Brain microvascular endothelial cell (primary cell): Measurements from ENCODE around the gene CAMK2A.
A peak's percentile ranks its signal among the peaks of the same experiment; 100 is the strongest.

Experiments used
- DNase-seq: peaks from one replicate; pipeline ENCODE4 v3.0.0-alpha.2; 2020
- H3K27ac ChIP-seq: fragments of 250-450 bp; sonication (Bioruptor Pico); 2 replicates; pipeline ENCODE4 v1.5.1; 2020; ENCODE audit warnings: mild to moderate bottlenecking, moderate library complexity
- H3K27me3 ChIP-seq: fragments of 250-450 bp; sonication (Bioruptor Pico); replicated peaks from 2 replicates; pipeline ENCODE4 v1.5.1; 2020; ENCODE audit warnings: mild to moderate bottlenecking
- H3K36me3 ChIP-seq: fragments of 250-450 bp; sonication (Bioruptor Pico); replicated peaks from 2 replicates; pipeline ENCODE4 v1.5.1; 2020; ENCODE audit warnings: mild to moderate bottlenecking
- H3K4me3 ChIP-seq: 2 replicates; pipeline ENCODE4 v1.5.1; 2011; ENCODE audit warnings: low read depth, mild to moderate bottlenecking, control low read depth, low read length, moderate library complexity
- in situ Hi-C: cut with HindIII; loops from 2 replicates; pipeline ENCODE4 v1.10.0; 2017; ENCODE audit warnings: low sequenced_read_pairs, low pct_ligation_motif_present
- TF ChIP-seq, protein P1 (sequence below): IDR thresholded peaks from 2 replicates; pipeline ENCODE4 v1.5.1; 2011; ENCODE audit warnings: low read depth, mild to moderate bottlenecking, moderate library complexity, low read length, control low read depth, inconsistent platforms; ENCODE audit errors: missing control alignments

The CAMK2A gene

DNA sequence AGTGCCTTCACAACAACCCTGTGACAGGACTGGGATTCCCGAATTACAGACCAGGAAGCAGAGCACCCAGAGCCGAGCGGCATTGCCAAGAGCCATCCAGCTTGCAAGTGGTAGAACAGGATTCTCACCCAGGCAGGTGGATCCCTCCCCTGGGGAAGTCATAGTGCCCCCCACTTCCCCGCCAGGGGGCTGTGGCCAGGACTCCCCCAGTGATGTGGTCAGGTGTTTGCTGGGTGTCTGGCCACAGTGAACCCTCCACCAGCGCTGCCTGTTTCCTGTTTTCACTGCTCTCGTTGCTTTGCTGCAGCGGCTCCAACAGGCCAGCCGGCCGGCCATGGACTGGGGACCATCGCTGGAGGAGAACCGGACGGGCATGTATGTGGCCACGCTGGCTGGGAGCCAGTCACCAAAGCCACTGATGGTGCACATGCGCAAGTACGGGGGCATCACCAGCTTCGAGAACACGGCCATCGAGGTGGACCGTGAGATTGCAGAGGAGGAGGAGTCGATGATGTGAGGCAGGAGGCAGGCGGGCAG lies 80.4 kb downstream of the CAMK2A start:
- Histone ChIP-seq H3K36me3 (no peaks in the 10 kb centered on the region), H3K4me3 (no peak overlapping the region), H3K27ac (peak overlapping the region; percentile 37), H3K27me3 (no peaks in the 10 kb centered on the region)
- in situ Hi-C loops, result no loop called here
- TF ChIP-seq, protein P1, sequence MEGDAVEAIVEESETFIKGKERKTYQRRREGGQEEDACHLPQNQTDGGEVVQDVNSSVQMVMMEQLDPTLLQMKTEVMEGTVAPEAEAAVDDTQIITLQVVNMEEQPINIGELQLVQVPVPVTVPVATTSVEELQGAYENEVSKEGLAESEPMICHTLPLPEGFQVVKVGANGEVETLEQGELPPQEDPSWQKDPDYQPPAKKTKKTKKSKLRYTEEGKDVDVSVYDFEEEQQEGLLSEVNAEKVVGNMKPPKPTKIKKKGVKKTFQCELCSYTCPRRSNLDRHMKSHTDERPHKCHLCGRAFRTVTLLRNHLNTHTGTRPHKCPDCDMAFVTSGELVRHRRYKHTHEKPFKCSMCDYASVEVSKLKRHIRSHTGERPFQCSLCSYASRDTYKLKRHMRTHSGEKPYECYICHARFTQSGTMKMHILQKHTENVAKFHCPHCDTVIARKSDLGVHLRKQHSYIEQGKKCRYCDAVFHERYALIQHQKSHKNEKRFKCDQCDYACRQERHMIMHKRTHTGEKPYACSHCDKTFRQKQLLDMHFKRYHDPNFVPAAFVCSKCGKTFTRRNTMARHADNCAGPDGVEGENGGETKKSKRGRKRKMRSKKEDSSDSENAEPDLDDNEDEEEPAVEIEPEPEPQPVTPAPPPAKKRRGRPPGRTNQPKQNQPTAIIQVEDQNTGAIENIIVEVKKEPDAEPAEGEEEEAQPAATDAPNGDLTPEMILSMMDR, result no peak
- peak; percentile 83 for DNase-seq

DNA sequence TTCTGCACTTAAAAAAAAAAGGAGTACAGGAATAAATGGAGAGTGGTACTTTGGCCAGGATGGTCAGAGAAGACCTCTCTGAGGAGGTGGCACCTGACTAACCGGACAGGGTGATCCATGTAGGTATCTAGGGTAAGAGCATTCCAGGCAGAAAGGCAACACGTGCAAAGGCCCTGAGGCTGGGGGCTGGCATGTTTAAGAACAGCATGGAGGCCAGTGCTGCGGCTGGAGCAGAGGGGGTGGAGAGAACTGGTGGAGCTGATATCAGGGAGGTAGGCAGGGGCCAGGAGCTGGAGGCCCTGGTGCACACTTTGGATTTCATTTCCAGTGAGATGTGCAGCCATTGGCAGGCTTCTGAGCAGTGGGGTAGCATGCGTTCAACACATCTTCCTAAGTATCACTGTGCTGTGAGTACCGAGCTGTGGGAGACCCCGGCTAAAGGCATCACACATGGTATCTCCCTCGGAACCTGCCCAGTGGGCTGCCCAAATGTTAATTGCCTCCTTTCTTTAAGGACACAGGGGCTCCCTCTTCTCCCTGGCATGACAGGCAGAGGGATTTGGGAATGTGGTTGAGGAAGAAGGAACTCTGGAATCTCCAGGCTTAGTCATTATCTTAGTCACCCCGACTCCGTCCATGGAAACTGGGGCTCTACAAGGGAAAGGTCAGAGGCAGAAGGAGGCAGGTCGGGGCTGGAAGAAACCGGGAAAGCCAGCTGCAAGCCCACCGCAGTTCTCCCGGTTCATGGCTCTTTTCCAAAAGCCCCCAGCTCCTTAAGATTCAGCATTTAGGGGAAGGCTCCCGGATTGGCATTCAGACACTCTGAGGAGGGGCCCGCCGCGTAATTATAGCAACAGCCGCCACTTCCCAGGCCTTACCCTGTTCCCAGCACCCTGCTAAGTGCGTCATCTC lies 81.1 kb downstream of the CAMK2A start:
- Histone ChIP-seq H3K27ac (peak overlapping the region; percentile 6), H3K27me3 (no peaks in the 10 kb centered on the region), H3K4me3 (no peak overlapping the region), H3K36me3 (no peaks in the 10 kb centered on the region)
- in situ Hi-C loops, result no loop called here
- TF ChIP-seq, protein P1, result no peak
- DNase-seq, result peak; percentile 24

DNA sequence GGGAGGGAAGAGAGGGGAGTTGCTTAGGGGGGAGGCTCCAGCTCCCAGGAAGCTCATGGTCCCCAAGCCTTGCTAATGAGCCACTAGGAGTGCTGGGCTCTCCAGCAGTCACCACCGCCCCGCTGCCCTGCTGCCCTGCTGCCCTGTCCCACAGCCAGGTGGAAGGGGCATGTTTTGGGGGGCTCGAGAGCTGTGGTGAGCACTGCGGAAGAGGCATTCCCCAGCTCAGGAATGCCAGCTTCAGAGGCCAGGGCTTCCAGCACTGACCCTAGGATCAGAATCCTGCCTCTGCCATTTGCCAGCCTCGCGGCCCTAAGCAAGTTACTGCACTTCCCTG lies 82.8 kb downstream of the CAMK2A start:
- DNase-seq, result no peak
- TF ChIP-seq, protein P1, result no peak
- in situ Hi-C loops, result no loop called here
- H3K36me3 ChIP-seq, result no peaks in the 10 kb centered on the region
- H3K4me3 ChIP-seq, result no peak overlapping the region
- no peaks in the 10 kb centered on the region for H3K27me3 ChIP-seq
- H3K27ac ChIP-seq, result no peak overlapping the region

DNA sequence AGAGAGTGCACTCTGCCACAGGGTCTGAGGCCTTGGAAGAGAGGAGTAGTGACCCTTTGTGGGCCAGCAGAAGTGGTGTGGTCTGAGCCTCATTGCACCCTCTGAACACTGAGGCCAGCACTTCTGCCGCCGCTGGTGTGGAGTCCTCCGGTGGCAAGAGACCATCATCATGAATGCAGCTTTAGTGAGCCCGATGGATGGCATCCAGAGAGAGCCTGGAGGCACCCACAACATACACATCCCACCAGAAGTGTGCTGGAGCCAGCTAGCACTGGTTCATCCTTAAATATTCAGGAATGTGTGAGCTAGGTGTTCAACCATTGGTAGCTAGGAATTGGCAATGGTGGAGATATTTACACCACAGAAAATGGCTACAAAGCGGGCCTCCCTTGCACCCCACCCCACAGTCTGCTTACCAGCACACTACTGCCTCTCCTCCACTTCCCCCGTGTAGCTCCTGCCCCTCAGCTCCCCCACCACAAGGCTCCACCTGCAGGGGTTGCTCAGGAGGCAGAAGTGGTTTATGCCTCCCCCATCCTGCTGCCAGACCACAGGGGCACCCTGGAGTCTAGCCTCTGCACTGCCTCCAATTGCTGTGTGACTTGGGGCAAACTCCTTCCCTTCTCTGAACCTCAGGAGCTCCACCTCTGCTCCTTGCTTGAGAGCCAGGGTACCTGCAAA lies 83.3 kb downstream of the CAMK2A start:
- Histone ChIP-seq H3K27me3 (no peaks in the 10 kb centered on the region), H3K4me3 (no peak overlapping the region), H3K36me3 (no peaks in the 10 kb centered on the region), H3K27ac (no peak overlapping the region)
- TF ChIP-seq, protein P1, result no peak
- no peak for DNase-seq
- in situ Hi-C loops, result no loop called here

DNA sequence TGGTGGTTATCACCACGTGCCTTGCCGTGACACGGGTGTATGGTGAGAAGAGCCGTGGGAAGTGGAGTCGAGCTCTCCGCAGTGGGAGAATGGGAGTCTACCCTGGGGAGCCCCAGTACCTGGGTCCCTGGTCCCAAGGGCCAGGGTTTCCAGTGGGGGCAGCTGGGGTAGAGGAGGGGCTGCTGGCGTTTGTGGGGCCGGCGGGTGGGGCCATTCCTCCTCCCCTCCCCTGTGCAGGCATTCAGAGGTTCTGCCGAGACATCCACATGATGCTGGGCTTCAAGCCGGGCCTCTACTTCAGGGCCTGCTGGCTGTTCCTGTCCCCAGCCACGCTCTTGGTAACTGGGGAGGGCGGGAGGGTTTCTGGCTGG lies 85.0 kb downstream of the CAMK2A start:
- in situ Hi-C loops, result no loop called here

More for the DNA sequence above, 85.0 kb downstream of the CAMK2A start:
- no peaks in the 10 kb centered on the region for H3K27me3 ChIP-seq
- TF ChIP-seq, protein P1, result no peak
- no peak for DNase-seq
- H3K27ac ChIP-seq, result no peak overlapping the region
- H3K4me3 ChIP-seq, result no peak overlapping the region
- no peaks in the 10 kb centered on the region for H3K36me3 ChIP-seq
